ENCODE data around the gene TMPRSS11E. TPM values are rescaled to one million over a fixed set of nuclear protein-coding genes. Genes with fewer than 3 reads are reported as not detected.

Gene TMPRSS11E
- total RNA-seq, 1 experiment from 2014 or later = not detected

Other genes starting within 250 kb of the TMPRSS11E start
- not detected in 2 replicates for gene TMPRSS11B, start 201.8 kb upstream of the TMPRSS11E start, total RNA-seq (2014; rRNA removed; shearing (Covaris generic))
- 39.2 and 63.0 TPM in 2 replicates for gene YTHDC1, start 97.4 kb upstream of the TMPRSS11E start, total RNA-seq (2014; rRNA removed; shearing (Covaris generic))
- gene UGT2B17, start 128.9 kb downstream of the TMPRSS11E start, total RNA-seq (2014; rRNA removed; shearing (Covaris generic)) = 0.08 TPM in 1 of 2 replicates, not detected in the other
- not detected in 2 replicates for gene UGT2B15, start 223.2 kb downstream of the TMPRSS11E start, total RNA-seq (2014; rRNA removed; shearing (Covaris generic))

All from SJSA1 (cell line).